ENCODE data around the gene SCARF1. TPM values are rescaled to one million over a fixed set of nuclear protein-coding genes. Genes with fewer than 3 reads are reported as not detected.

SCARF1 gene
- total and polyA plus RNA-seq, 5 experiments from 2014 or later, result 0.25 to 1.3 (median 0.63) TPM; not detected in 2

DNA sequence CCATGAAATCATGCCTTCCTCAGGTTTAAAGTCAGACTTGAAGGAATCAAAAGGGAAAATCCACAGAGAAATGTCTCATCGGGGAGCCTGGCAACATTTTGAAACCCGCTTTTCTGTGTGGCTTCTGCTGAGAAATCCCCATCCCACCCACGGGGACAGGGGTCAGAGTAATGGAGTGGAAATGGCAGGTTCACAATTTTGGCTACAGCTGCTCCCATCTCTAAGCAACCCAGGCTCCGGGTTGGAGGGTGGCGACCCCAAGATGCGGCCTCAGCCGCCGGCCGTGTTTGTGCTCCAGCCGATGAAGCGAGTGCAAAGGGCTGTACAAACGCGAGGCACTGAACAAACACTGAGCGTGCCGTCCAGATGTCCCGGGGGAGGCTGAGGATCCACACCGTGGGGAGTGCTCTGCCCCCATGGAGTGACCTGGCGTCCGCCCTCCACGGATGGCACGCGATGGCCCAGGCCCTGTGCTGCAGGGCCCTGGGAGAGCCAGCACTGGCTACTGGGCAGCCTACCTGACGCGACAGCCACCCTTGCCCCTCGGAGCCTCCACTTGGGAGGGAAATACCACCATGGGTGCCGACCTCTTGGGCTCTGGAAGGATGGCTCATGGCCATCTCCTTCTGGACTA, 39.1 kb downstream of the SCARF1 start:
- POLR2A ChIA-PET, result no interaction called here
- DNase-seq (no peak), ATAC-seq (no peak)

DNA sequence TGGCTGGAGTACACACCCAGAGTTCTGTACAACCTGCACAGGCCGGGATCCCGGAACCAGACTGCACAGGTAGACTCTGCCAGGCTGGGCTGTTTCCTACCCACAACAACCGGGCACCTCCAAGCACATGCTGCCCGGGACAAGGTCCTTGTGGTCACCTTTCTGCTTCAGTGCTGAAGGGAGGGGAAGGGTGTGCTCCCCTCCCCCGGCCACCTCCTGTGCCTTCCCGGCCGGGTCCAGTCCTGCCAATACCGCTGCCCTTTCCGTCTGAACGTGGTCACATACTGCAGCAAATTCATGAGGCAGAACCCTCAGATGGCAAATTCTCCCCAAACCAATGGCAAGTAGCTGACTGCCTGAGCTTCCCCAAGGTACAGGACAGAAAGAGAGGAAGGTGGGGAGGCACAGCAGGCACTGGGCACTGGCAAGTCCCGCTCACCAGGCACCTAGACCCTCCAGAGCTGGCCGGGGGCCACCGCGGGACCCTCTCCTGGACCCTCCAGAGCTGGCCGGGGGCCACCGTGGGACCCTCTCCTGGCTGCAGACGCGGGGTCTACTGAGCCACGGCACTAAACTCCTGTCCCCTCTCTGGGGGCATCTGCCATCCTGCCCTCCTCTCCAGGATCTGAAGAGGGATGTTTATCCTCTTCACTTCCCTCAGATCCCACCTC, 39.7 kb downstream of the SCARF1 start:
- H3K27ac Mint-ChIP-seq, result no peak overlapping the region
- DNase-seq, result no peak
- H3K9me3 Mint-ChIP-seq, result peaks cover 0 to 7% (median 0%) of the 10 kb centered on the region in 9 donors
- H3K4me1 Mint-ChIP-seq, result peaks cover 0 to 7% (median 5%) of the 10 kb centered on the region in 4 donors
- peaks cover 0 to 4% (median 0%) of the 10 kb centered on the region in 5 donors for H3K27me3 Mint-ChIP-seq
- no peak overlapping the region for H3K4me3 Mint-ChIP-seq
- POLR2A ChIA-PET, result no interaction called here
- H3K36me3 Mint-ChIP-seq, result peaks cover 0 to 5% (median 0%) of the 10 kb centered on the region in 3 donors
- ATAC-seq, result no peak

More for the DNA sequence above, 39.1 kb downstream of the SCARF1 start:
- Mint-ChIP-seq H3K4me3 (no peak overlapping the region), H3K27ac (no peak overlapping the region), H3K27me3 (peaks cover 0 to 4% (median 0%) of the 10 kb centered on the region in 5 donors), H3K4me1 (peaks cover 0 to 7% (median 5%) of the 10 kb centered on the region in 4 donors), H3K36me3 (peaks cover 0 to 4% (median 0%) of the 10 kb centered on the region in 3 donors), H3K9me3 (peaks cover 0 to 6% (median 0%) of the 10 kb centered on the region in 9 donors)

DNA sequence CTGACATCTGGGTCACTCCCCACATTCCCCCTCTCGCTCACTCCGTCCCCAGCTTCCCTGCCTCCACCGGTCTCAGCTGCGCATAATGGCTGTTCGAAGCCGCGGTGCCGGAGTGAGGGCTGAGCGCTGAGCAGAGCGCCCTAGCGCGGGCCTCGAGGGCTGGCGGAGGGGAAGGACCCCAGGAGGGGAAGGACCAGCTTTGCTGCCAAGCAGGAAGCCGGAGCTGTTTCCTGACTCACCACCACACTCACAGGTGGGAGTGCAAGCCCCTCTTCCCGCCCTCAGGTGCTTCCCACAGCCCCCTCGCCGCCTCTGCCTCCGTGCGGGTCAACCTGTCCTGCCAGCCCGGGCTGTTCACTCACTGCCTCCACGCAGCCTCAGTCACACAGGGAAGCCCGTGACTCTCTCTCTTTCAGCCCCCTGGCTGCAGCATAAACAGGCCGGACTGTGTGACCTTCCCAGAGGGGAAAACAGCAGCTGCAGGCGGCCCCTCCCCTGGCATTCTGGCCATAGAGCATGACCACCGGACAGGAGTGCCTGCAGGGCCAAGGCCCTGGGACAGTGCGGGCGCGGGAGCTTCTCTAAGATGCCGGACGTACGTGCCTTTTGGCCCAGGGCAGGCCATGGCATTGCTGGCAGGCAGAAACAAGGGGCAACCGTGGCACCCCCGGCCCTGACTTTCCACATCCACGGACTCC, 40.6 kb downstream of the SCARF1 start:
- Mint-ChIP-seq H3K27ac (no peak overlapping the region), H3K9me3 (peaks cover 0 to 7% (median 0%) of the 10 kb centered on the region in 9 donors), H3K27me3 (peaks cover 0 to 4% (median 0%) of the 10 kb centered on the region in 5 donors), H3K4me1 (peaks cover 0 to 7% (median 5%) of the 10 kb centered on the region in 4 donors), H3K36me3 (peaks cover 0 to 5% (median 0%) of the 10 kb centered on the region in 3 donors), H3K4me3 (no peak overlapping the region)
- ATAC-seq (no peak), DNase-seq (no peak)
- POLR2A ChIA-PET, result interaction anchor here (0.7 kb wide), 1 partner anchor 12 kb away, joined by 3 read pairs; no protein-coding TSS in a partner anchor

DNA sequence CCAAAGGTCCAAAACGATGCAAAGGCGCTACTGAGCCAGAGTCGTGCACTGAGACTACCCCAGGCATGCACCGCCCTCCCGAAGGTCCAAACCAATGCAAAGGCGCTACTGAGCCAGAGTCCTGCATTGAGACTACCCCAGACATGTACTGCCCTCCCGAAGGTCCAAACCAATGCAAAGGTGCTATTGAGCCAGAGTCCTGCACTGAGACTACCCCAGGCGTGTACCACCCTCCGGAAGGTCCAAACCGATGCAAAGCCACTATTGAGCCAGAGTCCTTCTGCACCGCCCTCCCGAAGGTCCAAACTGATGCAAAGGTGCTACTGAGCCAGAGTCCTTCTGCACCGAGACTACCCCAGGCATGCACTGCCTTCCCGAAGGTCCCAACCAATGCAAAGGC, 44.0 kb downstream of the SCARF1 start:
- no peak for DNase-seq
- no peak for ATAC-seq

DNA sequence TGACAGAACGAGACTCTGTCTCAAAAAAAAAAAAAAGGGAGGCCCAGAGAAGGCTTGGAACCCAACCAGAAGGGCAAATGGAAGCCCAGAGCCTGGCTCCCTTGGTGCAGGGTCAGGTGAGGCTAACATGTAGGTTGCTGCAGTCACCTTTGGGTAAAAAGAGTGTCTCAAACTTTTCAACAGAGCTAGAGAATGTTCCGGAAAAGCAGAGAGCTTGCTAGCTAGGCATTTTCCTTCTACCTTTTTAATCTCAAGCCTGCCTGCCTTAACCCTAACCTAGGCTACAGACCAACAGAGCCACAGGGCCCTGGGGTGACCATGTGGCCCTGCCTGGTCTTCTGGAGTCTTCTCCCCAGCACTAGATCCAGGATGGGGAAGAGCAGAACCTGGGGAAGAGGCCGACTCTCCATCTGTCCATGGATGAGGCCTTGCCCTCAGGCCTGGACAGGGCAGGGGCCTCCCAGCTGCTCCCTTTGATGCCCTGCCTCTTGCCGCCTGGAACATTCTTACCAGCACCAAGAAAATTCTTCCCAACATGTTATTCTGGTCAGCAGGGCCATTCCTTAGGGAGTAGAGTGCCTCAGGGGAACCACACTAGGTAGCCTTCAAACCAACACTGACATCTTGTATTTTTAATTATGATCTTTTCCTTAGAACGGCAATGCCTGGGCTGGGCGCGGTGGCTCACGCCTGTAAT, 47.0 kb downstream of the SCARF1 start:
- Mint-ChIP-seq H3K4me3 (no peak overlapping the region), H3K27me3 (no peaks in the 10 kb centered on the region), H3K4me1 (peaks cover 0 to 9% (median 0%) of the 10 kb centered on the region in 4 donors), H3K27ac (no peak overlapping the region), H3K36me3 (peaks cover 0 to 5% (median 0%) of the 10 kb centered on the region in 3 donors), H3K9me3 (peaks cover 0 to 7% (median 0%) of the 10 kb centered on the region in 9 donors)
- DNase-seq (no peak), ATAC-seq (no peak)
- POLR2A ChIA-PET, result interaction anchor here (0.6 kb wide), 1 partner anchor 33 kb away, joined by 4 read pairs; no protein-coding TSS in a partner anchor

More for the DNA sequence above, 44.0 kb downstream of the SCARF1 start:
- H3K27me3 Mint-ChIP-seq, result peaks cover 0 to 4% (median 0%) of the 10 kb centered on the region in 5 donors
- H3K4me1 Mint-ChIP-seq, result peaks cover 0 to 7% (median 1%) of the 10 kb centered on the region in 4 donors
- H3K27ac Mint-ChIP-seq, result peak overlapping the region in 1 of 10 donors; percentile 62
- peaks cover 0 to 7% (median 0%) of the 10 kb centered on the region in 9 donors for H3K9me3 Mint-ChIP-seq
- POLR2A ChIA-PET, result interaction anchor here (0.6 kb wide), 1 partner anchor 1336 kb away, joined by 3 read pairs; no protein-coding TSS in a partner anchor
- H3K36me3 Mint-ChIP-seq, result peaks cover 0 to 5% (median 0%) of the 10 kb centered on the region in 3 donors
- no peak overlapping the region for H3K4me3 Mint-ChIP-seq

DNA sequence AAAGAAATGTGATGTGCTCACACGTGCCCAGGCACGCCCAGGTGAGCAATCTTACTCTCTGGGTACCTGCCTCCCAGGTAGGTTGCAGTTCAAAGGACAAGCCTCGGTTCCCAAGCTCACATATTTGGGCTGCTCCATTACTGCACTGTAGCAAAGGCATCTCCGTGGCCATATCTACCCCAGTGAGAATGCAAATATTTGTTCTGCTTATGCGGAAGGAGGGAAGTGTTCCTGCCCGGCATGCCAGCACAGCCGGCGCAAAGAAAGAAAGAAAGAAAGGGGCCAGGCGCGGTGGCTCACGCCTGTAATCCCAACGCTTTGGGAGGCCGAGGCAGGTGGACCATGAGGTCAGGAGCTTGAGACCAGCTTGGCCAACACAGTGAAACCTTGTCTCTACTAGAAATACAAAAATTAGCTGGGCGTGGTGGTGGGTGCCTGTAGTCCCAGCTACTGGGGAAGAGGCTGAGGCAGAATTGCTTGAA, 47.6 kb downstream of the SCARF1 start:
- Mint-ChIP-seq H3K27ac (peak overlapping the region in 1 of 10 donors; percentile 37), H3K4me3 (no peak overlapping the region), H3K36me3 (peaks cover 0 to 5% (median 0%) of the 10 kb centered on the region in 3 donors), H3K27me3 (no peaks in the 10 kb centered on the region), H3K4me1 (peaks cover 0 to 15% (median 4%) of the 10 kb centered on the region in 4 donors), H3K9me3 (peaks cover 0 to 7% (median 0%) of the 10 kb centered on the region in 9 donors)
- POLR2A ChIA-PET, result no interaction called here
- no peak for DNase-seq
- no peak for ATAC-seq

DNA sequence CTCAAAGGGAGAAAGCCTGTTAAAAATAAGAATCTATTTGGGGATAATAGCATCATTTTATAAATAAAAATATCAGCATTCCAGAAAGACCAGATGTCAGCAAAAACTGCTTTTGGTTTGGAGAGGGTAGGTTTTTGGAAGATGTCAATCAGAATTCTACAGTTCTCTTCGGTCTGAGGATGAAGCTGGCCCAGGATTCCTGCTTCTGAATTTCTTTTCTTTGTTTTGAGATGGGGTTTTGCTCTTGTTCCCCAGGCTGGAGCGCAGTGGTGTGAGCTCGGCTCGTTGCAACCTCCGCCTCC, 52.0 kb downstream of the SCARF1 start:
- H3K36me3 Mint-ChIP-seq, result no peaks in the 10 kb centered on the region
- H3K4me1 Mint-ChIP-seq, result peaks cover 2 to 21% (median 10%) of the 10 kb centered on the region in 4 donors
- H3K27me3 Mint-ChIP-seq, result no peaks in the 10 kb centered on the region
- H3K4me3 Mint-ChIP-seq, result peak overlapping the region in 1 of 10 donors; percentile 32
- H3K9me3 Mint-ChIP-seq, result no peaks in the 10 kb centered on the region
- ATAC-seq (no peak), DNase-seq (no peak)
- POLR2A ChIA-PET, result interaction anchor here (0.8 kb wide), 1 partner anchor 35 kb away, joined by 3 read pairs; the partner anchor contains the start of gene SLC43A2
- peak overlapping the region in 3 of 10 donors; percentile 41 to 66 (median 63) for H3K27ac Mint-ChIP-seq

DNA sequence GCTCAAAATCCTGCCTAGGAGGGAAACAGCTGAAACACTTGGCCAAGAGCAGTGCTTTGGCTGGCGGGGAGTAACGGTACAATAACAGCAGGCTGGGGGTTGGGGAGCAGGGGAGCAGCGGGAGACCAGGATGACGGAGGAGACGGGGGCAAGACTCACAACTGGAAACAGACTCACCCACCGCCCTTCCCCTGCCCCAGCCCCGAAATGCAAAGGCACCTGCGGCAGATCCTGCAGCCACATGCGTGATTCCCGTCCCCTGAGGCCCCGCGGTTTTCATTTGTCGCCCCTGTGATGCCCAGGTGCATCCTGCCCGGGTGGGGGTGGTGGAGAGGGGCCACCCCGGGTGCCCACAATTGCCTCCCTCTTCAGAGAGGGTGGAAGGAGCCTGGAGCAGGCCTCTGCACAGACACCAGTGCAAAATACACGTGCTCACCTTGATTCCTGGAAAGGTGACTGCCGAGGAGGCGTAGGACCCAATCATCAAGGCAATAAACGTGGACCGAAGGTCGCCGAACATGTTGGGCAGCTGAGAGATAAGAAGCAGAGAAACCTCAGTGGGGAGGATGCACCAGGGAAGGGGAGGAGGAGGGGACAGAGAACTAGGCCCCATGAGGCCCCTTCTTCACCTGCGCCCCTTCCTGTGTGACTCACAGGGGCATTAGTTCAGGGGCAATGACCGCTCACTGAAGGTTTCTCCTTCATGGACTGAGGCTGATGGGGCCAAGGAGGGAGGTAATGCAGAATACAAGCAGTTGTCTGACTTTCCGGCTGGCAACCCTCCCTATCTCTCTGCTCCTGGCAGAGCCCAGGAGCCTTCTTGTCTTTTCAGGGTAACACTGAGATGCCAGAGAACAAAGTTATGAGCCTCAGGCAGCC, 52.5 kb downstream of the SCARF1 start:
- no peaks in the 10 kb centered on the region for H3K9me3 Mint-ChIP-seq
- H3K36me3 Mint-ChIP-seq, result no peaks in the 10 kb centered on the region
- H3K4me3 Mint-ChIP-seq, result peak overlapping the region in 2 of 10 donors; percentile 10 to 55
- ATAC-seq, result peak; percentile 64 to 68
- peak overlapping the region in 9 of 10 donors; percentile 5 to 86 (median 48) for H3K27ac Mint-ChIP-seq
- DNase-seq, result peak in 5 of 10 donors; percentile 12 to 81 (median 28)
- H3K27me3 Mint-ChIP-seq, result no peaks in the 10 kb centered on the region
- POLR2A ChIA-PET, result interaction anchor here (0.8 kb wide), 1 partner anchor 35 kb away, joined by 3 read pairs; the partner anchor contains the start of gene SLC43A2
- peaks cover 2 to 21% (median 10%) of the 10 kb centered on the region in 4 donors for H3K4me1 Mint-ChIP-seq

DNA sequence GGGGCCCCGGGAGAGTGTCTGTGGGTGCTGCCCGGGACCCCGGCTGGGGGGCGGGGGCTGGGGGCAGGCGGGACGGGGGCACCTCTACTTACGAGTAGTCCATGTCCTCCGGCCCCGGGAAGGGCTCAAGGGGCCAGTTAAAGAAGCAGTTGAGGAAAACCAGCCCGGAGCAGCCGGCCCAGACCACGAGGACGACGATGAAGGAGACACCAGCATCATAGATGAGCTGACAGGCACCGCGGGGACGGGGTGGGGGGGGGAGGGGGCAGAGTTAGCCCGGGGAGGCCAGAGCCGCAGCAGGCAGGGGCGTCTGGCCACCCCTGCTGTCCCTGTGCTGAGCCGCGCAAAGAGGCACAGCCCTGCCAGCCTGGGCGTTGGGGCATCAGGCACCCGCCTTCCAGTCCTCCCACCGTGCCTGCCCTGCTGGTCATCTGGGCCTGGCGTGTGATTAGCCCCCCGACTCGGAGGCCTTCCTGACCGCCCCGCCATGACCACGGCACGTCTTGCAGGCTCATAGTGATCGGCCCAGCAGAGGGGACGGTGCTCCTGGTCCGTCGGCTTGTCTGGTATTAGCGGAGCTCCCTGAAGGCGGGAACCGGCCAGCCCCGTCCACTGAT, 54.0 kb downstream of the SCARF1 start:
- Mint-ChIP-seq H3K36me3 (no peaks in the 10 kb centered on the region), H3K9me3 (no peaks in the 10 kb centered on the region), H3K4me3 (no peak overlapping the region), H3K4me1 (peaks cover 2 to 21% (median 10%) of the 10 kb centered on the region in 4 donors), H3K27me3 (no peaks in the 10 kb centered on the region), H3K27ac (no peak overlapping the region)
- no peak for DNase-seq
- no peak for ATAC-seq
- POLR2A ChIA-PET, result no interaction called here

DNA sequence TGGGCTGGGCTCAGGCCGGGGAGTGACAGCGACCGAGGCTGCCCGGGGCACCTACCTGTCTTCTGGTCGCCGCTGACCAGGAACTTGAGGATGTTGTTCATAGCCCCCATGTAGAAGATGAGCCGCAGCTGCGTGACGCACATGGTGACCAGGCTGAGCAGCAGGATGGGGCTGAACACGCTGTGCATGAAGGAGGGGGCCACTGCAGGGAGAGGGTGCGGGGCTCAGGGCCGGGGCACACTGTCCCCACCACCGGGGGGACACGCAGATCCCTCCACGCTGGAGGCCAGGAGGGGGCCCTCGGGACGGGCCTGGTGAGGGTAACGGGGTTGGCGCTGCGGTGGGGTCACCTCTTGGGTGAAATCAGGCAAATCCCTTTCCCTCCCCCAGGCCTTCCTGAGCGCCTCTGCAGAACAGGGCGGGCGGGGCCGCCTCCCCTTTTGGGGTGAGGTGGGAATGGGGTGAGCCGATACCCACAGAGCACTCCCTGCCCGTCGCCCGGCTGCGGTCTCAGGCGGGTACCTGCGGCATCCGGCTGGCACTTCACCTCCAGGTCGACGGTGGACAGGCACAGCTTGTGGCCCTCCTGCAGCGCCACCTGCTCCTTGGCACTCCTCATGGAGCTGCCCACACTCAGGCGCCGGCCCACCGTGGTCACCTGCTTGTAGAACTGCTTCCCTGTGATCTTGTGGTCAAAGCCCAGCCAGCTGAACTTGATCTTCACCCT, 54.6 kb downstream of the SCARF1 start:
- H3K27ac Mint-ChIP-seq, result no peak overlapping the region
- no peaks in the 10 kb centered on the region for H3K9me3 Mint-ChIP-seq
- peaks cover 2 to 21% (median 10%) of the 10 kb centered on the region in 4 donors for H3K4me1 Mint-ChIP-seq
- POLR2A ChIA-PET, result no interaction called here
- no peak for DNase-seq
- no peak overlapping the region for H3K4me3 Mint-ChIP-seq
- no peak for ATAC-seq
- no peaks in the 10 kb centered on the region for H3K36me3 Mint-ChIP-seq
- no peaks in the 10 kb centered on the region for H3K27me3 Mint-ChIP-seq
